HG02571 (cell line): Measurements from ENCODE around the gene UBTD1.

Experiments used
- ATAC-seq: cut with Tn5 transposase; IDR thresholded peaks from one replicate; pipeline ENCODE4 v1.9.1; 2021; ENCODE audit warnings: mild to moderate bottlenecking, moderate library complexity; ENCODE audit not compliant: unreplicated experiment

The UBTD1 gene

GRCh38 chr10:97607095-97607636 lies 108.4 kb downstream of the UBTD1 start:
- ATAC-seq, result no peak

DNA sequence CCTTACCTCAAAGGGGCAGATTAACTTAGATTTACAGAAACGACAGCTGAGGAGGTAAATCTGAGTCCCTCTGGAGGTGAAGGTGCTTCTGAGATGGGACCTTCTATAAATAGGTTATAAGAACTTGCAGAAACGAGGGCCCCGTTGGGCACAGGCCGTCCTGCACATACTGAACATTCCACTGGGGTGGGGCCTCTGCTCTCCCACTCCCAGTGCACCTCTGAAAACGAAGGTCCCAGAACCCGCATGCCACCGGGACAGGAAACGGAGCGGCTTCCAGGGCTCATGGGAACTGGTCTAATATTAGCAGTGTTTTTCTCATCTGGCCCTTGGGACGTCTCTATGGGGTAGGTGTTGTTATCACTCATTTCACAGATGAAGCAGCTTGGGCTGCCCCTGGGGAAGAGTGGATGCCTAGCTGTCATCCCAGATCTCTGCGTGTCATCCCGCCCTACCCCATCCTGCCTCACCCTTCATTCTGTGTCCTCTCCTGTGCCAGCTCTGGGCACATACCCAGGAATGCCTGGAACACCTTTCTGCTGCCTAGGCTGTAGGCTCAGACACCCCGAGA lies 110.4 kb downstream of the UBTD1 start:
- ATAC-seq, result no peak

- ATAC-seq, result no peak
These were observed 112.7 kb downstream of the UBTD1 start for GRCh38 chr10:97611473-97611872.

DNA sequence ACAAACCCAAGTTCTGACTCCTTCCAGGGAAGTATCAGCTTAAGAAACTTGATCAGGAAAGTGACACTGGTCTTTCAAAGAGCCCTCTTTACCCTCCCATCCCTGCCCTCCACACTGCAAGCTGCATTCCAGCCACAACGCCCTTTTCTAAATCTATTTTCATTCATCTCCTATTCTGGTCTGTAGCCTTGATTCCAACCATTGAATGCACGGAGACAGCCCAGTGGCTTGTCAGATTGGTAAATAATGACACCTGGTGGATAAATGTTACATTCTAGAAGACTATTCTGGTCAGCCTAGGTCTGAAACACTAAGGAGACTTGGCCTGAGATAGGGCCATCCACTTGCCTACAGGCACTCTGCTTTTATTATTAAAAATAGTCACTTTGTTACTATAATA lies 113.7 kb downstream of the UBTD1 start:
- ATAC-seq, result no peak

GRCh38 chr10:97618285-97618684 lies 119.6 kb downstream of the UBTD1 start:
- no peak for ATAC-seq

DNA sequence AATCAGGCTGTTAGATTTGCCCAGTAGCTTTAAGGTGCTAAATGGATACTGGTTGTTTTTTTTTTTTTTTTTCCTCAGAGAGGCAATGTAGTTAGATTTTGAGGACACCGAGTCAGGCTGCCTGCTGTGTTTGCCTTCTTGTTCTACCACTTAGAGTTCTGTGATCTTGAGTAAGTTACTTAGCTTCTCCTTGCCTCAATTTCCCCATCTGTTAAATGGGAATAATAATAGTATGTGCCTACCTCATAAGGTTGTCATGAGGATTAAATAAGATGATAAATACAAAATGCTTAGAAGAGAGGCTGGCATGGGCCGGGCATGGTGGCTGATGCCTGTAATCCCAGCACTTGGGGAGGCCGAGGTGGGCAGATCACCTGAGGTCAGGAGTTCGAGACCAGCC lies 120.0 kb downstream of the UBTD1 start:
- no peak for ATAC-seq
